NCI-H82 treated with DMSO at 0.1 percent for 48 hours (cell line): Measurements from ENCODE around the gene TXNRD2.
A peak's percentile ranks its signal among the peaks of the same experiment; 100 is the strongest.

Experiments used
- DNase-seq: peaks from one replicate; lab custom pipeline; 2025; ENCODE audit not compliant: unreplicated experiment; lab: John Stamatoyannopoulos, UW

Gene TXNRD2

GRCh38 chr22:19941365-19942082, at the start of gene TXNRD2, which contains the start of gene COMT:
Gene TXNRD2 (minus strand): TSS chr22:19941818. CDS start chr22:19941803, 15 bp downstream.
Gene COMT (plus strand): TSS chr22:19941772. CDS start chr22:19962527, 20,755 bp downstream.
- DNase-seq = peak; percentile 5

GRCh38 chr22:19991395-19991644, 49.7 kb upstream of the TXNRD2 start:
- DNase-seq = no peak

- no peak for DNase-seq
Measured at GRCh38 chr22:19990609-19991394, 49.2 kb upstream of the TXNRD2 start.

GRCh38 chr22:19990188-19990587, 48.6 kb upstream of the TXNRD2 start:
- DNase-seq = no peak

GRCh38 chr22:19989725-19990067, 48.1 kb upstream of the TXNRD2 start:
- DNase-seq = no peak

GRCh38 chr22:19988965-19989724, 47.5 kb upstream of the TXNRD2 start:
- DNase-seq = no peak

GRCh38 chr22:19988331-19988808, 46.8 kb upstream of the TXNRD2 start:
- DNase-seq = no peak

- no peak for DNase-seq
Measured at GRCh38 chr22:19987394-19988306, 46.0 kb upstream of the TXNRD2 start.

- peak; percentile 16 for DNase-seq
Measured at GRCh38 chr22:19986410-19987341, 45.1 kb upstream of the TXNRD2 start.

GRCh38 chr22:19986011-19986409, 44.4 kb upstream of the TXNRD2 start:
- no peak for DNase-seq

- DNase-seq = no peak
Measured at GRCh38 chr22:19984851-19985811, 43.5 kb upstream of the TXNRD2 start.

- no peak for DNase-seq
Measured at GRCh38 chr22:19984201-19984753, 42.7 kb upstream of the TXNRD2 start.

GRCh38 chr22:19983741-19984140, 42.1 kb upstream of the TXNRD2 start:
- no peak for DNase-seq

- DNase-seq = no peak
Measured at GRCh38 chr22:19982991-19983578, 41.5 kb upstream of the TXNRD2 start.

- no peak for DNase-seq
Measured at GRCh38 chr22:19981961-19982920, 40.6 kb upstream of the TXNRD2 start.

- no peak for DNase-seq
Measured at GRCh38 chr22:19981171-19981960, 39.7 kb upstream of the TXNRD2 start.
